Coronary artery (tissue), 2 donors: ENCODE measurements around the gene ADAMTS5.
A peak's percentile ranks its signal among the peaks of the same experiment; 100 is the strongest.

Source experiments
- DNase-seq: peaks from one replicate; pipeline ENCODE4 v3.0.0-alpha.2; 2017; ENCODE audit warnings: low spot score
- H3K27ac ChIP-seq, 2 donors: fragments of 200-600 bp; sonication (generic); one replicate each; pipeline ENCODE4 v1.5.1; 2016 to 2019
- H3K4me3 ChIP-seq: fragments of 200-600 bp; sonication (generic); 2 replicates; pipeline ENCODE4 v1.5.1; 2016; ENCODE audit warnings: mild to moderate bottlenecking, moderate library complexity
- TF ChIP-seq, protein P1 (sequence below): fragments of 200-600 bp; sonication (generic); IDR thresholded peaks from one replicate; pipeline ENCODE4 v1.5.1; 2019; ENCODE audit warnings: antibody characterized with exemption

The ADAMTS5 gene

DNA sequence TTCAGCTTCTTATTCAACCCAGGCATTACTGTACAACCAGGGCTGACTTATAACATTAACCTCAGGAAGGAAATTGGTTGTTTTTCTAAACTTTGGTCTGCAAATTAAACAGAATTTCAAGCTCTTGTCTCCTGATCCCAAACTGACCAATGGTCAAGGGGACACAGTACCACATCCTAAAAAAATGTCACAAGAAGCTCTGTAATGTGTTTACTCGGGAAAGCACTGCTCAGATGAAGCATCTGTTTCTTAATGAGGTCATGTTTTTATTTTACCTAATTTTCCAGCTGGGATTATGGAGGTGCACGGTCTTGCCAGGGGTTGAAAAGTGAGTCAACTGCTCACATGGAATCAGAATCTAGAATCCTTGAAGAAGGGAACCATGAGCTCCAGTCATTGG, 18.7 kb downstream of the ADAMTS5 start:
- no peak for DNase-seq
- TF ChIP-seq, protein P1, sequence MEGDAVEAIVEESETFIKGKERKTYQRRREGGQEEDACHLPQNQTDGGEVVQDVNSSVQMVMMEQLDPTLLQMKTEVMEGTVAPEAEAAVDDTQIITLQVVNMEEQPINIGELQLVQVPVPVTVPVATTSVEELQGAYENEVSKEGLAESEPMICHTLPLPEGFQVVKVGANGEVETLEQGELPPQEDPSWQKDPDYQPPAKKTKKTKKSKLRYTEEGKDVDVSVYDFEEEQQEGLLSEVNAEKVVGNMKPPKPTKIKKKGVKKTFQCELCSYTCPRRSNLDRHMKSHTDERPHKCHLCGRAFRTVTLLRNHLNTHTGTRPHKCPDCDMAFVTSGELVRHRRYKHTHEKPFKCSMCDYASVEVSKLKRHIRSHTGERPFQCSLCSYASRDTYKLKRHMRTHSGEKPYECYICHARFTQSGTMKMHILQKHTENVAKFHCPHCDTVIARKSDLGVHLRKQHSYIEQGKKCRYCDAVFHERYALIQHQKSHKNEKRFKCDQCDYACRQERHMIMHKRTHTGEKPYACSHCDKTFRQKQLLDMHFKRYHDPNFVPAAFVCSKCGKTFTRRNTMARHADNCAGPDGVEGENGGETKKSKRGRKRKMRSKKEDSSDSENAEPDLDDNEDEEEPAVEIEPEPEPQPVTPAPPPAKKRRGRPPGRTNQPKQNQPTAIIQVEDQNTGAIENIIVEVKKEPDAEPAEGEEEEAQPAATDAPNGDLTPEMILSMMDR: no peak
- Histone ChIP-seq H3K4me3 (no peak overlapping the region), H3K27ac (no peak overlapping the region)

DNA sequence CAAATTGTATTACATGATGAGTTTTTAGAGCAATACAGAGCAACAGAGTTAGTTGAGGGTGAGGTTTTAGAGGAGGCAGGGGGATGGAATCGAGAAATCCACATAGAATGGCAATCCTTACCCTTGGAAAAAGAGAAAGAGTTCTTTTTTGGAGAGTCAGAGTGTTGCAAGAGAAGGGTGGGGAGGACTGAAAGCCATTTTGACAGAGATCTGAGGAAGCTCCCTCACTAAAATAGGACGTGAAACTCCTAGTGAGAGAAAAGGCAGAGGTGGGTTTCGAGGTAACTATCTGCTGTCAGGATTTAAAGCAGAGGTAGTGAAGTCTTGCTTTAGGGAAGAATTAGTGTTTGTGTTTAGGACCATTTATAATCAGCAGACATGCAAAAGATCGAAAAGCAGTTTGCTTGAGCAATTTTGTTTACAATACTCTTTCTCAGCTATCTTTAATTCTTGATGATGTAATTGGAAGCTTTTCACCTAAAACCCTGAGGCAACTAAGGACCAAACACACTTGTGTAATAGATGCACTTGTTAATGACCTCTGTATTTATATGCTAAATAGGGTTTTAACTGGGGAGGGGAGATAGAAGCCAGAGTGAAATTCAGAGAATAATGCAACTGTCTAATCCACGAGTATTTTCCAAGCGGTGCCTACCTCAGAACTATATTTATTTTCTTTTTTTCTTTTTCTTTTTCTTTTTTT, 20.0 kb downstream of the ADAMTS5 start:
- TF ChIP-seq, protein P1: no peak
- Histone ChIP-seq H3K4me3 (no peak overlapping the region), H3K27ac (peak overlapping the region in 1 of 2 donors; percentile 3)
- DNase-seq: no peak

DNA sequence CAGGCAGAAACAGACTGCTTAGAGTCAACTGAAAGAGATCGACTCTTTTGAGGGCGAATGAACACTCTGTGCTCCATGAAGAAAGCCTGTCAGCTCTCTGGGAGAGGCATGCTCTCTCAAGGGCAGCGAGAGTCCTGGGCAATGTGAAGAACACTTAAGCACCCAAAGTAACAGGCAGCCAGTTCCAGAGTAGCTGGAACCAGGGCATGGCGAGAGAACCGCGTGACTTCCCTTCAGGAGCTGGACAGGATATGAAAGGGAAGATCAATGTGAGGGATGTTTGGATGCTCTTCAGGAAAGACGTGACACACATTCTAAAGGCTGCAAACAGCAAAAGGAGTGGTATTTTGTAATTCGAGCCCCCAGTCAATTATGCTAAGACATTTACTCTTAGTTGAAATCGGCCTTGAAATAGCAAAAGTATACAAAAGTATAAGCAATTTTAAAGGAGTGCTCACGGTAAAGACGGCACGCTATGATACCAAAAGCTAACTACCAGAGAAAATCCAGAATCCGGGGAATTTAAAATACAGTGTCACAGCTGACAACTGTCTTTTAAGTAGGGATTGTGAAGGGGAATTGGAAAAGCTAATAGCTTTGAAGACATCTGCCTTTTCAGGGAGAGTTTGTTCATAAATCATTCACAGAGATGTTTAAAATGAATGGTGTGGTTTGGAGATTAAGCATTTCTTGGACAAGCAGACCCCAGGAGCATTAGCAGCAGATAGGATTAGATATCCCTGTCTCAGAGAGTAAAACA, 20.8 kb downstream of the ADAMTS5 start:
- no peak for DNase-seq
- Histone ChIP-seq H3K4me3 (no peak overlapping the region), H3K27ac (no peak overlapping the region)
- TF ChIP-seq, protein P1: no peak

DNA sequence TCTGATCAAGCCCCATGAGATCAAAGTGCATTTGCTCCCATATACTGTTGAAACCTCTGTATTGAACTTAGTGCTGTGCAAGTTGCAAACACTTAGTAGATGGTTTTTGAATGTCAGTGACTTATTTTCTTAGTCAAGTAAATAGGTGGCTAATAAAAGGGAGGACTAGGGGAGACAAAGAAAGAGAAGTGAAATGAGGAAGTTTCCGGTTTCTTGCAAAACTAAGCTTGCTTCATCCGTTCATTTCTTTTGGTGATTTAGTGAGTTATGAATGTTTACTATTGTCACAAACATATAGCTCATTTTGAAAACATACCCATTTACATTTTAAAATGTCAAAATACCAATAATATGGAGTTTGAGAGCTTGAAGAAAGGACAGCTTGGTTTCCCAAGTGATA, 23.0 kb downstream of the ADAMTS5 start:
- DNase-seq: no peak
- Histone ChIP-seq H3K4me3 (no peak overlapping the region), H3K27ac (no peak overlapping the region)
- TF ChIP-seq, protein P1: no peak

DNA sequence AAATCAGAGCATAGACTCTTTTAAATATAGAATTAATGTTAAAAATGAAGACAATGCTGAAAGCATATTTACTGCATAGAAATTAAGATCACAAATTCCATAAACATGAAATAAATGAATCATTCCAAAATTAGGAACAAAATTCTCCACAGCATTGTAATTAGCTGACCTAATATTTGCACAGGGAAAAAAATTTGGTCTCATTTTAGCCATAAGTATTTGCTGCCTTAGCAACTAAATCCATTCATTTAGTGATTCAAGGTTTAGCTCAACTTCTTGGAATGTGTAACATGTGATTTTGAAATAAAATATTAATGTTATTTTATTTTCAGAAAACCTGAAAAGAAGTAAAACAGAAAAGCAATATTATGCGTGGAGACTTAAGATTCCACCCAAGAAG, 25.5 kb downstream of the ADAMTS5 start:
- H3K4me3 ChIP-seq: no peak overlapping the region
- H3K27ac ChIP-seq: no peak overlapping the region
- TF ChIP-seq, protein P1: no peak
- DNase-seq: no peak

DNA sequence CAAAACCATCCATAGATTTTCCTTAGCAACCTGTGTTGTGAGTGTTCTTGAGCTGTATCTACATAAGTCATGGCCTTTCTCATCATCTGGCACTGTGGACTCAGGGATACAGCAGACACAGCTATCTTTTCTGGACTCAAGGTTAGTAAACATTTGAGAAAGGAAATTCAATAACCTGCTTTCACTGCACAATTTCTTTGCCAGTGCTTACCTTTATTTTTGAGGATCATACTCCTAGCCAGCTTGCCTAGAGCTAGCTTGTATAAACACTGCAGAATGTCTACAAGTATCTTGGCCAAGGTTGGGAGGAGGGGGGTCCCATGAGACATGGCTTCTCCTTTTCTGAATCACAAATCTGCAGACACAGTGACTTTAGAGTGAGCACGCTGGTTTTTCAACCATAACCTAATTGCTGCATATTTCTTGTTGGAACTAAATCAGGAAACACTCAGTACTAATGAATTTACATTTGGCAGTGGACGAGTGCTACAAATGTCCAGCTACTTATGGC, 27.2 kb downstream of the ADAMTS5 start:
- TF ChIP-seq, protein P1: no peak
- no peak for DNase-seq
- Histone ChIP-seq H3K27ac (no peak overlapping the region), H3K4me3 (no peak overlapping the region)

DNA sequence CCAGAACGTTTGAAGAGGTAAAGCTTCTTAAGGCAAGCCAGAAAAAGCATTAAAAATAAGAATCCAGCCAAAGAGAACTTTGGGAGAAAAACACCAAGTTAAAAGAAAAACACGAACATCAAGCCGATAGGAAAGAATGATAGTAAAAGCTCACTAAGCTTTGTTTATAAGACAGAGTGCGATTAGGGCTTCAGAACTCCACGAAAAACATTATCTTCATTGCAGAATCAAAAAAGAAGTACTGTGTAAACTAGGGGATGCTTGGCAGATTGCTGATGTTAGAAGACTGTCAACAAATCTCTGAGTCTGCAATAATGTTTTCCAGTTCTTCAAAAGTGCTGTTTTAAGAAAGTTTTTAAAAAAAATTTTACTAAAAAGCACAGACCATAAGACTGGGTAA, 30.2 kb downstream of the ADAMTS5 start:
- DNase-seq: no peak
- no peak overlapping the region for H3K27ac ChIP-seq
- TF ChIP-seq, protein P1: no peak
- no peak overlapping the region for H3K4me3 ChIP-seq
